ENCODE data around the gene FEV.

DNA sequence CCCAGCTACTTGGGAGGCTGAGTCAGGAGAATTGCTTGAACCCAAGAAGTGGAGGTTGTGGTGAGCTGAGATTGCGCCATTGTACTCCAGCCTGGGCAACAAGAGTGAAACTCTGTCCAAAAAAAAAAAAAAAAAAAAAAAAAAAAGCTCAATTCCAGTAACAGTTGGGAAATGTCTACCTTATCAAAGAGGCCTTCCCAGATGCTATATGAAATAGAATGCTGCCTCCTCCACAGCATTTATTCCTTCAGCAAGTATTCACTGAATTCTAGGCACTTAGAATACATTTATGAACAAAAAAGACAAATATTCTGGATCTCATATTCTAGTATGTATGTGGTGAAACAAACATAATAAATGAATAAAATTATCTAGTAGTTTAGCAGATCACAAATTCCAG, 38.4 kb downstream of the FEV start:
- TF ChIP-seq POLR2A (IDR thresholded peaks at IDR 0.05) (no peak), CTCF (IDR thresholded peaks at IDR 0.05) (no peak)
